AG09319 (cell line): ENCODE measurements around the gene EHBP1L1.

Source experiments
- DNase-seq: peaks from one replicate; pipeline ENCODE4 v3.0.0-alpha.2; 2010; ENCODE audit warnings: low read depth; ENCODE audit errors: extremely low read depth
- TF ChIP-seq, protein P1 (sequence below): IDR thresholded peaks from 2 replicates; pipeline ENCODE4 v1.5.1; 2011; ENCODE audit warnings: low read depth, mild to moderate bottlenecking, inconsistent platforms, low read length, moderate library complexity

The EHBP1L1 gene

GRCh38 chr11:65575568-65576231, at the start of gene EHBP1L1:
TSS of gene EHBP1L1 (plus strand) at chr11:65576053. CDS start at chr11:65576303, 250 bp downstream.
- TF ChIP-seq, protein P1, sequence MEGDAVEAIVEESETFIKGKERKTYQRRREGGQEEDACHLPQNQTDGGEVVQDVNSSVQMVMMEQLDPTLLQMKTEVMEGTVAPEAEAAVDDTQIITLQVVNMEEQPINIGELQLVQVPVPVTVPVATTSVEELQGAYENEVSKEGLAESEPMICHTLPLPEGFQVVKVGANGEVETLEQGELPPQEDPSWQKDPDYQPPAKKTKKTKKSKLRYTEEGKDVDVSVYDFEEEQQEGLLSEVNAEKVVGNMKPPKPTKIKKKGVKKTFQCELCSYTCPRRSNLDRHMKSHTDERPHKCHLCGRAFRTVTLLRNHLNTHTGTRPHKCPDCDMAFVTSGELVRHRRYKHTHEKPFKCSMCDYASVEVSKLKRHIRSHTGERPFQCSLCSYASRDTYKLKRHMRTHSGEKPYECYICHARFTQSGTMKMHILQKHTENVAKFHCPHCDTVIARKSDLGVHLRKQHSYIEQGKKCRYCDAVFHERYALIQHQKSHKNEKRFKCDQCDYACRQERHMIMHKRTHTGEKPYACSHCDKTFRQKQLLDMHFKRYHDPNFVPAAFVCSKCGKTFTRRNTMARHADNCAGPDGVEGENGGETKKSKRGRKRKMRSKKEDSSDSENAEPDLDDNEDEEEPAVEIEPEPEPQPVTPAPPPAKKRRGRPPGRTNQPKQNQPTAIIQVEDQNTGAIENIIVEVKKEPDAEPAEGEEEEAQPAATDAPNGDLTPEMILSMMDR, result no peak
- no peak for DNase-seq

DNA sequence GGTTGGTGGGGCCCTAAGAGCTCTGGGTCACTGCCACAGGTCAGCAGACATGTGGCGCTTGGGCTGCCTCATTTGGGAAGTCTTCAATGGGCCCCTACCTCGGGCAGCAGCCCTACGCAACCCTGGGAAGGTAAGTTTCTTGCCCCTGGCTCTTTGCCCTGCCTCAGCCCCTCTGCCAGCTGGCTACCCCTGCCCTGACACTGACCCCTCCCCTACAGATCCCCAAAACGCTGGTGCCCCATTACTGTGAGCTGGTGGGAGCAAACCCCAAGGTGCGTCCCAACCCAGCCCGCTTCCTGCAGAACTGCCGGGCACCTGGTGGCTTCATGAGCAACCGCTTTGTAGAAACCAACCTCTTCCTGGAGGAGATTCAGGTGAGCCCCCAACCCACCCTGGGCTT, 49.1 kb upstream of the EHBP1L1 start:
- TF ChIP-seq, protein P1, result no peak
- no peak for DNase-seq

DNA sequence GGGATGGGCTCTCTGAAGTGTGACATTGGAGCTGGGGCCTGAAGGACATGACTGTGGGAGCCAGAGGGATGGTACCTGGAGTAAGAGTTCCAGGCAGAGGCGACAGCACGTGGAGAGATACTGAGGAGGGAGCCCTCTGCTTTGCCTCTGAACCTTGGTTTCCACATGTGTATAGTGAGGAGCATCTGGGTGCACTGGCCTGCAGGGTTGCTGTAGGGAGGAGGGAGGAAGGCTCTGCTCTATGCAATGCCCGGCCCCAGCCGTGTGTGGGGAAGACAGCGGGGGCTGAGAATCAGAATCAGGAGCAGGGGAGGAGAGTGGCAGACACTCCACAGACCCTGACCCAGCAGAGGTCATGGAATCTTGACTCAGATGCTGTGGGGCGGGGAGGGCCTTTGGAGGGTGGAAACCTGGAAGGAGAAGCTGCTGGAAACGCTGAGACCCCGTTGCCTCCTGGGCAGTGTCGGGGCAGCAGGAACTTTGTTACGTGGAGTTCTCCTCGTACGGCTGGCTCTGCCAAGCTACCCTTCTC, 47.0 kb upstream of the EHBP1L1 start:
- TF ChIP-seq, protein P1, result no peak
- DNase-seq, result no peak

- TF ChIP-seq, protein P1, result no peak
- no peak for DNase-seq
These were observed 46.2 kb upstream of the EHBP1L1 start for GRCh38 chr11:65529475-65530156.

DNA sequence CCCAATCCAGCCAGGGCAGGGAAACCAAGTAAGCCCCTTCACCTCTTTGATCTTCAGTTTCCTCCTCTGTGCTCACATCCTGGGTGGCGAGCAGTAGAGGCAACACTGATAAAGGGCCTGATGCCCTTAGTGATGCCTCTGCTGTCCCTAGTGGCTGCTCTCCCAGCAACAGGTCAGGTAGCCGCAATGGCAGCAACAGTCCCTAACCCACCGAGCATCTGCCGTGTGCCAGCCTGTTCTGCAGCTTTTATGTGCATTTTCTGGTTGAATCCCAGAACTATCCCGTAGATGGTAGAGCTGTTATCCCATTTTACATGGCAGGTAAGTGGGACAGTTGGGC, 45.7 kb upstream of the EHBP1L1 start:
- DNase-seq, result no peak
- TF ChIP-seq, protein P1, result no peak; the same call in none of the 2 replicates

- no peak for DNase-seq
- TF ChIP-seq, protein P1, result no peak
These were observed 43.3 kb upstream of the EHBP1L1 start for GRCh38 chr11:65532388-65533064.

- no peak for DNase-seq
- TF ChIP-seq, protein P1, result no peak
These were observed 40.8 kb upstream of the EHBP1L1 start for GRCh38 chr11:65535102-65535501.
